GM12873 (cell line): ENCODE results near the gene NAV2.

Source experiments
- CTCF ChIP-seq: IDR thresholded peaks from 2 replicates; pipeline ENCODE4 v1.5.1; 2012; ENCODE audit warnings: low read depth, mild to moderate bottlenecking, moderate library complexity, low read length, control low read depth; ENCODE audit not compliant: insufficient read depth; ENCODE audit errors: missing control alignments

NAV2 gene

GRCh38 chr11:20024172-20024935 lies 311.7 kb downstream of the NAV2 start:
- TF ChIP-seq CTCF: no peak

- TF ChIP-seq CTCF: no peak
These were observed 312.7 kb downstream of the NAV2 start for GRCh38 chr11:20025332-20025840.

- TF ChIP-seq CTCF: no peak
These were observed 314.3 kb downstream of the NAV2 start for GRCh38 chr11:20026629-20027555.

- no peak for TF ChIP-seq CTCF
These were observed 314.9 kb downstream of the NAV2 start for GRCh38 chr11:20027556-20028013.

- no peak for TF ChIP-seq CTCF
These were observed 316.6 kb downstream of the NAV2 start for GRCh38 chr11:20029193-20029592.

GRCh38 chr11:20030472-20030871 lies 317.8 kb downstream of the NAV2 start:
- TF ChIP-seq CTCF: no peak
